Naive B cell (primary cell): ENCODE measurements around the gene GEMIN4. TPM values are rescaled to one million over a fixed set of nuclear protein-coding genes. Genes with fewer than 3 reads are reported as not detected.

Experiments used
- ATAC-seq, 2 donors: fragments of 150-1000 bp; cut with Tn5 transposase; 2 replicates each; pipeline ENCODE4 v1.10.0; 2021; ENCODE audit warnings: low read depth in 2 of 2, mild to moderate bottlenecking in 2 of 2, moderate library complexity in 2 of 2
- DNase-seq: peaks from one replicate; pipeline ENCODE4 v3.0.0; 2022
- H3K27ac Mint-ChIP-seq, 6 donors: one replicate each; pipeline ENCODE4 v1.8.0; 2020 to 2022; ENCODE audit warnings: mild to moderate bottlenecking in 6 of 6, mixed read lengths in 6 of 6, moderate library complexity in 5 of 6, inconsistent platforms in 2 of 6
- H3K27me3 Mint-ChIP-seq, 3 donors: one replicate each; pipeline ENCODE4 v1.8.0; 2021 to 2022; ENCODE audit warnings: mixed read lengths in 3 of 3, mild to moderate bottlenecking in 1 of 3
- H3K36me3 Mint-ChIP-seq, 2 donors: one replicate each; pipeline ENCODE4 v1.8.0; 2020 to 2022; ENCODE audit warnings: mixed read lengths in 2 of 2, inconsistent platforms in 1 of 2, mild to moderate bottlenecking in 1 of 2
- H3K4me1 Mint-ChIP-seq, 3 donors: one replicate each; pipeline ENCODE4 v1.8.0; 2020 to 2022; ENCODE audit warnings: mixed read lengths in 3 of 3, inconsistent platforms in 1 of 3, mild to moderate bottlenecking in 1 of 3, moderate library complexity in 1 of 3
- H3K4me3 Mint-ChIP-seq, 8 donors: one replicate each; pipeline ENCODE4 v1.8.0; 2020 to 2022; ENCODE audit warnings: mild to moderate bottlenecking in 8 of 8, mixed read lengths in 8 of 8, moderate library complexity in 8 of 8, inconsistent platforms in 2 of 8
- H3K9me3 Mint-ChIP-seq, 7 donors: one replicate each; pipeline ENCODE4 v1.8.0; 2020 to 2022; ENCODE audit warnings: mixed read lengths in 7 of 7, mild to moderate bottlenecking in 5 of 7, inconsistent platforms in 2 of 7, moderate library complexity in 1 of 7
- polyA plus RNA-seq, 6 donors: library from polyadenylated mRNA; unstranded; fragments of 300-500 nt; fragmentation: Illumina TruSeq; gene quantifications; one replicate each; pipeline ENCODE4 v1.2.3, GENCODE V29; 2021; ENCODE audit warnings: low read depth in 6 of 6

GEMIN4 gene
- polyA plus RNA-seq, 6 donors from 2014 or later, result 22.8 to 37.8 (median 26.2) TPM

DNA sequence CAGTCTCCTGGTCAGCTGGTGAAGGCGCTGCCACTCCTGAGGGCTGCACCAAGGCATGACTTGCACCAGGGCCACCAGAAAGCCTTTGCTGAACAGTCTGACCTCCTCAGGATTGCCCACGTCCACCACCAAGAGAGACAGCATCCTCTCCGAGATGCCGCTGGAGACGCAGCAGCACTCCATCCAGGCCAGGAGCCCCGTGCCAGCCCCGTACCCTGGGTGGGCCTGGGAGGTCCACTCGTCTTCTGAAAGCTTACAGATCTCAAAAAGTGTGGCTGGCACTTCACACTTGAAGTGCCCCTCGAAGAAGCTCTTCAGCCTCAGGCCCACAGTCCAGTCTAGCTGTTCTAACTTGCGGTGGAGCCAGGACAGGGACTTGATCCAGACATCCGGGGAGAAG, 6.7 kb downstream of the GEMIN4 start:
- no peaks in the 10 kb centered on the region for H3K27me3 Mint-ChIP-seq
- ATAC-seq, result no peak
- peaks cover 28 to 36% (median 28%) of the 10 kb centered on the region in 3 donors for H3K4me1 Mint-ChIP-seq
- H3K36me3 Mint-ChIP-seq, result no peaks in the 10 kb centered on the region
- DNase-seq, result no peak
- H3K4me3 Mint-ChIP-seq, result no peak overlapping the region
- H3K27ac Mint-ChIP-seq, result no peak overlapping the region
- no peaks in the 10 kb centered on the region for H3K9me3 Mint-ChIP-seq

- peaks cover 27 to 36% (median 27%) of the 10 kb centered on the region in 3 donors for H3K4me1 Mint-ChIP-seq
- no peak for ATAC-seq
Measured at GRCh38 chr17:744937-745336, 7.1 kb downstream of the GEMIN4 start.

DNA sequence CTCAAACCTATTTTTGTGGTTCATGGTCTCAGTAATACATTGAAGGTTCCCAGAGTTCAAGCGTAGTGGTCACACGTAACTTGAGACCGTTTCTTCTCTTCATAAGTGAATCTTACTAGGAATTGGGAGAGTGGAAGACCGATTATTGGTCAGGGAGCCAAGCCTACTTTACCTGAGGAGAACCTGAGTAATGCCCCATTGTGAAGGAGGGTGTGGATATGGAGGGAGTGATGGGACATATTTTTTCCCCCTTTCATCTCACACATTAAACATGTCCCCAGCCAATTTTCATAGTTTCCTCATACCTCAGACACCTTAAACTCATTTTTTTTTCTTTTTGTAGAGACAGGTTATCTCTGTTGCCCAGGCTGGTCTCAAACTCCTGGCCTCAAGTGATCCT, 8.9 kb downstream of the GEMIN4 start:
- no peaks in the 10 kb centered on the region for H3K9me3 Mint-ChIP-seq
- H3K36me3 Mint-ChIP-seq, result no peaks in the 10 kb centered on the region

More at GRCh38 chr17:744937-745336, 7.1 kb downstream of the GEMIN4 start:
- Mint-ChIP-seq H3K27me3 (no peaks in the 10 kb centered on the region), H3K36me3 (no peaks in the 10 kb centered on the region), H3K4me3 (no peak overlapping the region), H3K27ac (no peak overlapping the region), H3K9me3 (no peaks in the 10 kb centered on the region)
- DNase-seq, result no peak

DNA sequence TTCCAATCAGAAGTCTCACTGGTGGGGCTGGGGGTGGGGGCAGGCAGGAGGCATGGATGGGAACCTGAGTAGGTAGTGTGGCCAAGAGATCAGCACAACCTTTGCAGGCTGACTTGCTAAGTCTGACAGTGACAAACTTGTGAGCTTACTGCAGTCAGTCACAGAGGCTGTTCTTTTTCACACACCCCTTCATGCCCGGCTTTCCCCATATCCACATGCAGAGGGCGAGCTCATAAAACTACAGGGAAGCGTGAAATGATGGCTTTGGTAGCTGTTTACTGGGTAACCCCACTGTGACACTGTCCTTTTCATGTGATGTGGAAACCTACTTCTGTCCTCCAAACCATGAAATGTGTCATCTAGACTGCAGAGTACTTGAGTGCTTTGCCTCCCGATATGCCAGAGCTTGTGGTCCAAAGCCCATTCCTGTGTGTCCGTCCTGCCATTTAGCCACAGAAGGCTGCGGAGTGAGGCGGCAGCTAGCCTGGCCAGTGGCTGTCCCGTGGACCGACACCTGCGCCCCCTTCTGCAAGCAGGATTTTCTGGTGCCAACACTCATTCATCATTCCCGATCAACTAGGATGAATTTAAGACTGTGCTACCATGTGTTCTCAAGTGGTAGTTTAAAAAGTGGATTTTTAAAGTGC, 9.8 kb downstream of the GEMIN4 start:
- Mint-ChIP-seq H3K36me3 (no peaks in the 10 kb centered on the region), H3K27me3 (no peaks in the 10 kb centered on the region), H3K27ac (peak overlapping the region in 5 of 6 donors; percentile 36 to 90 (median 89)), H3K4me3 (no peak overlapping the region), H3K9me3 (no peaks in the 10 kb centered on the region), H3K4me1 (peaks cover 12 to 23% (median 14%) of the 10 kb centered on the region in 3 donors)
- ATAC-seq (no peak), DNase-seq (no peak)

More for the DNA sequence above, 8.9 kb downstream of the GEMIN4 start:
- peaks cover 16 to 28% (median 18%) of the 10 kb centered on the region in 3 donors for H3K4me1 Mint-ChIP-seq
- H3K4me3 Mint-ChIP-seq, result no peak overlapping the region
- DNase-seq (no peak), ATAC-seq (no peak)
- H3K27me3 Mint-ChIP-seq, result no peaks in the 10 kb centered on the region
- peak overlapping the region in 4 of 6 donors; percentile 53 to 90 (median 82) for H3K27ac Mint-ChIP-seq

- peak; percentile 93 to 95 for ATAC-seq
- no peaks in the 10 kb centered on the region for H3K36me3 Mint-ChIP-seq
Measured at GRCh38 chr17:740240-741017, 11.6 kb downstream of the GEMIN4 start.

DNA sequence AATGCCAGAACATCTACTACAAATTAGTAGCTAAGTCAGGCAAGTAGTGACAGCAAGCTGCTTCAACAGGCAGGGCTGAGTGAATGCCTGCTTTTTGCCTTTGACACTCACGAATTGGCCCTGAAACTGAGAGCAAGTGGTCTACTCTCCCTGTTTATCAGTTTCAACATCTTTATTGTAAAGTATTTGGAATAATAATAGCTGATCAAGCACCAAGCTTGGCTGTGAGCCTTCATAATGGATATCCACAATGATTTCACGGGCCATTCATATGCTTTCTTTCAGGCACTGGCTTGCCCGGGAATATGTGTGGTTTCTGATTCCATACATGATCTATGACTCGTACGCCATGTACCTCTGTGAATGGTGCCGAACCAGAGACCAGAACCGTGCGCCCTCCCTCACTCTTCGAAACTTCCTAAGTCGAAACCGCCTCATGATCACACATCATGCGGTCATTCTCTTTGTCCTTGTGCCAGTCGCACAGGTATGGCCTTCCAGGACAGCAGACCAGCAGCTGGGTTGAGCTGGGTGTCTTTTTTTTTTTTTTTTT, 14.4 kb downstream of the GEMIN4 start:
- DNase-seq (no peak), ATAC-seq (no peak)
- Mint-ChIP-seq H3K27ac (peak overlapping the region in 1 of 6 donors; percentile 11), H3K9me3 (no peaks in the 10 kb centered on the region), H3K27me3 (peaks cover 0 to 15% (median 4%) of the 10 kb centered on the region in 3 donors), H3K4me1 (peaks cover 12 to 29% (median 28%) of the 10 kb centered on the region in 3 donors), H3K4me3 (no peak overlapping the region), H3K36me3 (no peaks in the 10 kb centered on the region)

More at GRCh38 chr17:740240-741017, 11.6 kb downstream of the GEMIN4 start:
- Mint-ChIP-seq H3K4me1 (peaks cover 12 to 23% (median 14%) of the 10 kb centered on the region in 3 donors), H3K4me3 (peak overlapping the region; percentile 30 to 76 (median 62)), H3K9me3 (no peaks in the 10 kb centered on the region), H3K27me3 (no peaks in the 10 kb centered on the region), H3K27ac (peak overlapping the region; percentile 90 to 96 (median 92))
- DNase-seq, result peak; percentile 84

GRCh38 chr17:733743-734142, 18.3 kb downstream of the GEMIN4 start:
- no peak for ATAC-seq
- Mint-ChIP-seq H3K27ac (peak overlapping the region in 3 of 6 donors; percentile 11 to 79 (median 76)), H3K36me3 (no peaks in the 10 kb centered on the region)

GRCh38 chr17:732902-733720, 19.0 kb downstream of the GEMIN4 start:
- H3K4me1 Mint-ChIP-seq, result peaks cover 0 to 14% (median 12%) of the 10 kb centered on the region in 3 donors
- DNase-seq (peak; percentile 11), ATAC-seq (peak; percentile 39 to 46)
- peak overlapping the region in 5 of 6 donors; percentile 11 to 79 (median 60) for H3K27ac Mint-ChIP-seq
- no peaks in the 10 kb centered on the region for H3K9me3 Mint-ChIP-seq
- H3K36me3 Mint-ChIP-seq, result no peaks in the 10 kb centered on the region
- peaks cover 9 to 33% (median 21%) of the 10 kb centered on the region in 3 donors for H3K27me3 Mint-ChIP-seq
- H3K4me3 Mint-ChIP-seq, result peak overlapping the region; percentile 82 to 90 (median 88)

More at GRCh38 chr17:733743-734142, 18.3 kb downstream of the GEMIN4 start:
- H3K4me1 Mint-ChIP-seq, result peaks cover 0 to 14% (median 12%) of the 10 kb centered on the region in 3 donors
- H3K27me3 Mint-ChIP-seq, result peaks cover 9 to 33% (median 18%) of the 10 kb centered on the region in 3 donors
- H3K9me3 Mint-ChIP-seq, result no peaks in the 10 kb centered on the region
- peak overlapping the region; percentile 71 to 90 (median 88) for H3K4me3 Mint-ChIP-seq
- no peak for DNase-seq

DNA sequence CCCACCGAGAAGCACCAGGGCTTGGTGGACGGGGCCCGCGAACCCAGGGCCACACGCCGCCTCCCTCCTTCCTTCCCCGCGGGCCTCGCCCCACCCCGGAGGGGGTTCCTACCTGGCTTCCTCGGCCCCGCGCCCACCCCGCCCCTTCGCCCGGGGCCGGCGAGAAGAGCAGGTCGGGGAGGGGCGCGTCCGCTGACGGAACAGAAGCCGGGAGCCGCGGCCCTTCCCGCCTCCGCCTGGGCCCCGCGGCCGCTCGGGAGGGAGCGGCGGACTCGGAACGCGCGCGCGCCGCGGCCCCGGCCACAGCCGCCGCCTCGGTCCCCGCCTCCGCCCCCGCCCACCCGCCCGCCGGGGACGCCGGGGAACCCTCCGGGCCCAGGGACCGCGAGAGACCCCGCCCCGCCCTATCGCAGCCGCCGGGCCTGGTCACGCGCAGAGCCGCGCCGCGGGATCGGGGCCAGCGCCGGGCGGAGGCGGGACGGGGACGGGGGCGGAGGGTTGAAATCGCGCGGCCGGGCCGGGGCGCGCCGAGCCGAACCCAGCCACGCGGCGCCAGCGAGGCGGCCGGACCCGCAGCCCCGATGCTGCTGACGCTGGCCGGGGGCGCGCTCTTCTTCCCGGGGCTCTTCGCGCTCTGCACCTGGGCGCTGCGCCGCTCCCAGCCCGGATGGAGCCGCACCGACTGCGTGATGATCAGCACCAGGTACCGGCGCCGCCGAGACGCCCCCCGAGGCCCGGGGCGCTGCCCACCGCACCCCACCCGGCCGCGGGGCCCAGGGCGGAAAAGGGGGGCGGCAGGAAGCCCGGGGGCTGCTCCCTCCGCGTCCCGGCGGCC, 19.8 kb downstream of the GEMIN4 start, which contains the start of gene TLCD3A:
TSS of gene TLCD3A (plus strand) at position 530 of the 835 bp plus-strand sequence. CDS start at position 582, 52 bp downstream.
- peak within 1 kb of the TSS; percentile 82 to 90 (median 88) for H3K4me3 Mint-ChIP-seq
- no peaks in the 10 kb centered on the region for H3K36me3 Mint-ChIP-seq
- peaks cover 9 to 33% (median 21%) of the 10 kb centered on the region in 3 donors for H3K27me3 Mint-ChIP-seq
- peaks cover 0 to 14% (median 12%) of the 10 kb centered on the region in 3 donors for H3K4me1 Mint-ChIP-seq
- peak within 1 kb of the TSS in 4 of 6 donors; percentile 59 to 79 (median 68) for H3K27ac Mint-ChIP-seq
- DNase-seq, result peak; percentile 31
- no peaks in the 10 kb centered on the region for H3K9me3 Mint-ChIP-seq
- peak; percentile 63 to 66 for ATAC-seq

DNA sequence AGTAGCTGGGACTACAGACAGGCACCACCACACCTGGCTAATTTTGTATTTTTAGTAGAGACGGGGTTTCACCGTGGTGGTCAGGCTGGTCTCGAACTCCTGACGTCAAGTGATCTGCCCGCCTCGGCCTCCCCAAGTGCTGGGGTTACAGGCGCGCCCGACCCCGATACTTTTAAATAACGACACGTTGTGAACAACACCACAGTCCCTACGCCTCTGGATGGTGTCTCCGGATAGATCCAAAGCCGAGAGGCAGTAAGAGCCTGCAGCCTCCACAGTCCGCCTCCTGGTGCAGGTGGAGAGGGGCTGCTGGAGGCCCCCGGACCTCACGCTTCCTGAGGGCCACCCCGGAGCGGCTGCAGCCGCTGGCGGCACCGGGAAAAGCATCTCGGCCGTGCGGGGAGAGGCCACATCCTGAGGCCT, 20.4 kb downstream of the GEMIN4 start:
- H3K27me3 Mint-ChIP-seq, result peaks cover 15 to 38% (median 21%) of the 10 kb centered on the region in 3 donors
- ATAC-seq (peak in 1 of 2 donors; percentile 15), DNase-seq (no peak)
- no peaks in the 10 kb centered on the region for H3K36me3 Mint-ChIP-seq
- H3K27ac Mint-ChIP-seq, result peak overlapping the region in 3 of 6 donors; percentile 42 to 59 (median 57)
- H3K4me3 Mint-ChIP-seq, result peak overlapping the region; percentile 66 to 90 (median 77)
- H3K9me3 Mint-ChIP-seq, result no peaks in the 10 kb centered on the region
- peaks cover 0 to 14% (median 12%) of the 10 kb centered on the region in 3 donors for H3K4me1 Mint-ChIP-seq

- peaks cover 0 to 11% (median 9%) of the 10 kb centered on the region in 3 donors for H3K4me1 Mint-ChIP-seq
- H3K4me3 Mint-ChIP-seq, result peak overlapping the region in 2 of 8 donors; percentile 15 to 62
- ATAC-seq, result no peak
- H3K36me3 Mint-ChIP-seq, result no peaks in the 10 kb centered on the region
- H3K27ac Mint-ChIP-seq, result no peak overlapping the region
- H3K27me3 Mint-ChIP-seq, result peaks cover 17 to 43% (median 19%) of the 10 kb centered on the region in 3 donors
- no peak for DNase-seq
- no peaks in the 10 kb centered on the region for H3K9me3 Mint-ChIP-seq
Measured at GRCh38 chr17:728911-729310, 23.2 kb downstream of the GEMIN4 start.
